Measurements from ENCODE around the gene SARS1. TPM values are rescaled to one million over a fixed set of nuclear protein-coding genes. Genes with fewer than 3 reads are reported as not detected.

Gene SARS1
- total and polyA plus RNA-seq, 4 donors = 57.5 to 132 (median 92.8) TPM

GRCh38 chr1:109262231-109263055 is 48.7 kb downstream of the SARS1 start (continued):
- TF ChIP-seq YY1 (IDR thresholded peaks at IDR 0.05) (no peak), JUND (IDR thresholded peaks at IDR 0.05) (no peak), GABPA (IDR thresholded peaks at IDR 0.05 in 1 of 2, conservative IDR thresholded peaks at IDR 0.05 in 1 of 2) (no peak), RXRA (IDR thresholded peaks at IDR 0.05) (no peak), EGR1 (IDR thresholded peaks at IDR 0.05; ENCODE audit: low read depth in 2 of 2) (no peak)

GRCh38 chr1:109263234-109263596 is 49.5 kb downstream of the SARS1 start:
- TF ChIP-seq ZBTB33 (IDR thresholded peaks at IDR 0.05) (no peak), NR2F2 (IDR thresholded peaks at IDR 0.05) (no peak)
- WGBS = 71% methylated on average over 12 of the region's 12 CpGs

GRCh38 chr1:109263597-109264378 is 50.1 kb downstream of the SARS1 start:
- Histone ChIP-seq H3K4me1 (ENCODE audit: control insufficient read depth in 4 of 4, insufficient read depth in 4 of 4, low read length in 3 of 4) (no peaks in the 10 kb centered on the region), H3K27me3 (ENCODE audit: control insufficient read depth in 4 of 4, insufficient read depth in 4 of 4, low read length in 3 of 4) (no peaks in the 10 kb centered on the region), H3K9me3 (ENCODE audit: control insufficient read depth in 4 of 4, low read length in 3 of 4) (no peaks in the 10 kb centered on the region), H3K27ac (ENCODE audit: low read depth in 1 of 2, low read length in 2 of 2) (no peak overlapping the region), H3K9ac (ENCODE audit: low read depth in 1 of 2, low read length in 2 of 2) (no peak overlapping the region), H3K4me3 (ENCODE audit: low read depth in 1 of 3, low read length in 3 of 3) (no peak overlapping the region), H3K36me3 (ENCODE audit: control insufficient read depth in 4 of 4, insufficient read depth in 3 of 4, low read depth in 1 of 4, low read length in 3 of 4) (no peaks in the 10 kb centered on the region)
- DNase-seq (ENCODE audit: low spot score) = peak; percentile 85
- TF ChIP-seq MAX (IDR thresholded peaks at IDR 0.05) = no peak
- TF ChIP-seq TAF1 (conservative IDR thresholded peaks at IDR 0.05) = no peak
- TF ChIP-seq HNF4A (conservative IDR thresholded peaks at IDR 0.05) = peak; percentile 14 to 42
- TF ChIP-seq FOXA2 (IDR thresholded peaks at IDR 0.05) = no peak
- no peak for TF ChIP-seq JUND (IDR thresholded peaks at IDR 0.05)
- no peak for TF ChIP-seq YY1 (IDR thresholded peaks at IDR 0.05)
- no peak for TF ChIP-seq EGR1 (IDR thresholded peaks at IDR 0.05; ENCODE audit: low read depth in 2 of 2)
- TF ChIP-seq REST (IDR thresholded peaks at IDR 0.05) = no peak
- TF ChIP-seq ATF3 (IDR thresholded peaks at IDR 0.05) = no peak
- no peak for TF ChIP-seq ZBTB33 (IDR thresholded peaks at IDR 0.05)
- TF ChIP-seq SP1 (IDR thresholded peaks at IDR 0.05) = peak; percentile 53
- no peak for TF ChIP-seq GABPA (IDR thresholded peaks at IDR 0.05 in 1 of 2, conservative IDR thresholded peaks at IDR 0.05 in 1 of 2)
- no peak for TF ChIP-seq FOXA1 (IDR thresholded peaks at IDR 0.05)
- TF ChIP-seq CTCF (IDR thresholded peaks at IDR 0.05; ENCODE audit: low read depth, low read length, missing input control) = peak; percentile 100
- peak; percentile 98 to 100 for TF ChIP-seq RAD21 (IDR thresholded peaks at IDR 0.05)
- peak in 1 of 2 donors; percentile 77 for TF ChIP-seq RXRA (IDR thresholded peaks at IDR 0.05)
- peak; percentile 17 for TF ChIP-seq NR2F2 (IDR thresholded peaks at IDR 0.05)
- no peak for TF ChIP-seq HNF4G (IDR thresholded peaks at IDR 0.05)
- 48% methylated on average over 29 of the region's 29 CpGs for WGBS

More at GRCh38 chr1:109263234-109263596, 49.5 kb downstream of the SARS1 start:
- Histone ChIP-seq H3K27ac (ENCODE audit: low read depth in 1 of 2, low read length in 2 of 2) (no peak overlapping the region), H3K4me1 (ENCODE audit: control insufficient read depth in 4 of 4, insufficient read depth in 4 of 4, low read length in 3 of 4) (no peaks in the 10 kb centered on the region), H3K27me3 (ENCODE audit: control insufficient read depth in 4 of 4, insufficient read depth in 4 of 4, low read length in 3 of 4) (no peaks in the 10 kb centered on the region), H3K9ac (ENCODE audit: low read depth in 1 of 2, low read length in 2 of 2) (no peak overlapping the region), H3K4me3 (ENCODE audit: low read depth in 1 of 3, low read length in 3 of 3) (no peak overlapping the region), H3K36me3 (ENCODE audit: control insufficient read depth in 4 of 4, insufficient read depth in 3 of 4, low read depth in 1 of 4, low read length in 3 of 4) (no peaks in the 10 kb centered on the region), H3K9me3 (ENCODE audit: control insufficient read depth in 4 of 4, low read length in 3 of 4) (no peaks in the 10 kb centered on the region)
- no peak for DNase-seq (ENCODE audit: low spot score)
